OCI-LY1 (cell line): ENCODE data around the gene SAMD13.

Source experiments
- H2AFZ ChIP-seq: fragments of 200-600 bp; sonication (generic), shearing (Covaris generic); 2 replicates; pipeline ENCODE4 v1.6.0; 2014; ENCODE audit warnings: antibody characterized with exemption, mild to moderate bottlenecking, low read length
- H3F3A ChIP-seq: fragments of 200-600 bp; sonication (generic), shearing (Covaris generic); 2 replicates; pipeline ENCODE4 v1.6.0; 2014; ENCODE audit warnings: mild to moderate bottlenecking, antibody characterized with exemption, low read length, moderate library complexity; ENCODE audit not compliant: insufficient read depth
- H3K27ac ChIP-seq: fragments of 200-600 bp; sonication (generic); 2 replicates; pipeline ENCODE4 v1.5.1; 2014; ENCODE audit warnings: low read length, mixed run types, mild to moderate bottlenecking, low read depth; ENCODE audit not compliant: poor library complexity, severe bottlenecking
- H3K27me3 ChIP-seq: fragments of 200-600 bp; sonication (generic); 2 replicates; pipeline ENCODE4 v1.6.0; 2014; ENCODE audit warnings: antibody characterized with exemption, mild to moderate bottlenecking, low read length, moderate library complexity; ENCODE audit not compliant: insufficient read depth
- H3K36me3 ChIP-seq: fragments of 200-600 bp; sonication (generic); 2 replicates; pipeline ENCODE4 v1.6.1; 2014; ENCODE audit warnings: mild to moderate bottlenecking, antibody characterized with exemption, low read length, moderate library complexity, mixed read lengths; ENCODE audit not compliant: insufficient read depth
- H3K4me1 ChIP-seq: fragments of 200-600 bp; sonication (generic); 2 replicates; pipeline ENCODE4 v1.5.1; 2014; ENCODE audit warnings: mild to moderate bottlenecking, low read length, moderate library complexity; ENCODE audit not compliant: insufficient read depth, severe bottlenecking
- H3K4me2 ChIP-seq: fragments of 200-600 bp; sonication (generic), shearing (Covaris generic); 2 replicates; pipeline ENCODE4 v1.6.1; 2014; ENCODE audit warnings: low read length
- H3K4me3 ChIP-seq: fragments of 200-600 bp; sonication (generic); 2 replicates; pipeline ENCODE4 v1.5.1; 2014; ENCODE audit warnings: low read length, low read depth, mild to moderate bottlenecking, mixed read lengths; ENCODE audit not compliant: poor library complexity, severe bottlenecking
- H3K79me2 ChIP-seq: fragments of 200-600 bp; shearing (Covaris generic); 2 replicates; pipeline ENCODE4 v1.6.1; 2016; ENCODE audit warnings: mixed run types, low read length, mixed read lengths; ENCODE audit not compliant: insufficient read depth
- H3K9ac ChIP-seq: fragments of 200-600 bp; sonication (generic), shearing (Covaris generic); 2 replicates; pipeline ENCODE4 v1.6.1; 2014; ENCODE audit warnings: mild to moderate bottlenecking, low read length, mixed read lengths
- H3K9me2 ChIP-seq: fragments of 200-600 bp; sonication (generic), shearing (Covaris generic); 2 replicates; pipeline ENCODE4 v1.6.1; 2014; ENCODE audit warnings: low read depth, mild to moderate bottlenecking, low read length, mixed read lengths
- H3K9me3 ChIP-seq: fragments of 200-600 bp; shearing (Covaris generic); 2 replicates; pipeline ENCODE4 v1.6.1; 2014; ENCODE audit warnings: low read length, mixed read lengths
- H4K20me1 ChIP-seq: fragments of 200-600 bp; sonication (generic), shearing (Covaris generic); 2 replicates; pipeline ENCODE4 v1.6.0; 2016; ENCODE audit warnings: mild to moderate bottlenecking, low read length; ENCODE audit not compliant: insufficient read depth
- CTCF ChIP-seq: fragments of 200-600 bp; sonication (generic), shearing (Covaris generic); IDR thresholded peaks from 2 replicates; pipeline ENCODE4 v1.5.1; 2017; ENCODE audit warnings: mild to moderate bottlenecking, antibody characterized with exemption, low read length, moderate library complexity, mixed read lengths
- EZH2 ChIP-seq: fragments of 200-600 bp; sonication (generic), shearing (Covaris generic); IDR thresholded peaks from 2 replicates; pipeline ENCODE4 v1.8.0; 2017; ENCODE audit warnings: borderline replicate concordance, mixed run types, mild to moderate bottlenecking, antibody characterized with exemption, low read length, moderate library complexity, mixed read lengths

The SAMD13 gene

GRCh38 chr1:84376000-84376910, 74.7 kb downstream of the SAMD13 start:
- Histone ChIP-seq H3K9me2 (no peaks in the 10 kb centered on the region), H3K4me1 (no peaks in the 10 kb centered on the region), H3K27ac (no peak overlapping the region), H3K79me2 (no peaks in the 10 kb centered on the region), H3K4me2 (no peak overlapping the region), H2AFZ (no peak overlapping the region), H4K20me1 (no peaks in the 10 kb centered on the region), H3K27me3 (no peaks in the 10 kb centered on the region), H3K4me3 (no peak overlapping the region), H3K9me3 (no peaks in the 10 kb centered on the region), H3K9ac (no peak overlapping the region), H3F3A (no peaks in the 10 kb centered on the region), H3K36me3 (no peaks in the 10 kb centered on the region)
- TF ChIP-seq CTCF, result no peak
- TF ChIP-seq EZH2, result no peak

DNA sequence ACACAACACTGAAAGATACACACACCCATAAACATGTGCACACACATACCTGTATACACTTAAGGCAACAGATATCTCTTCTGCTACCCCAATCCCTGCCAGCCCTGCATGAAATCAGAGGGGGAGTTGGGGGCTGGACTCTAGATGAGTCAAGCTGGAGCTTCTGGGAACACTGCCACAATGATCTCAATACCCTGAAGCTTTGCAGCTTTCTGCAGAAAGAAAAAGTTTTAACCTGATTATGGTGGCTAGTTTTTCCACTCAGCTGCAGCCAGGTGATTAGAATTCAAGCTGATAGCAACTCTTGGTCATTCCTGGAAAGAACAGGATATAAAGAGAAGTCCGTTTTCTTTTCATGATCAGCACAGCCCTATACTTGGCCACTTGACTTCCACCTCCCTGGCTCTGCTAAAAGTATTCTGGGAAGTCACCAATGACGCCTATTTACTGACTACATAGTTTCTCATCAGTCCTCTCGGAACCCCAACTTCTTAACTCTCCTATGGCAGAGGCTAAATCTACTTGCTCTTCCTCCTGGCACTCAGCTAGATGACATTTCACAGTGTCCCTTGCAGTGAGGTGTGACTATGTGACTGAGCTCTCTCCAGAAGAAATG, 76.1 kb downstream of the SAMD13 start:
- Histone ChIP-seq H4K20me1 (no peaks in the 10 kb centered on the region), H3K9me2 (no peaks in the 10 kb centered on the region), H3K4me2 (no peak overlapping the region), H3K27ac (no peak overlapping the region), H3K4me1 (no peaks in the 10 kb centered on the region), H3K36me3 (no peaks in the 10 kb centered on the region), H3K9me3 (no peaks in the 10 kb centered on the region), H2AFZ (no peak overlapping the region), H3K79me2 (no peaks in the 10 kb centered on the region), H3F3A (no peaks in the 10 kb centered on the region), H3K27me3 (no peaks in the 10 kb centered on the region), H3K4me3 (no peak overlapping the region), H3K9ac (no peak overlapping the region)
- TF ChIP-seq CTCF, result no peak

GRCh38 chr1:84379138-84379916, 77.8 kb downstream of the SAMD13 start:
- H3K9me2 ChIP-seq, result no peaks in the 10 kb centered on the region
- no peaks in the 10 kb centered on the region for H3K9me3 ChIP-seq
- H3F3A ChIP-seq, result no peaks in the 10 kb centered on the region
- no peak overlapping the region for H3K27ac ChIP-seq
- no peak overlapping the region for H2AFZ ChIP-seq
- no peak overlapping the region for H3K4me3 ChIP-seq
- H4K20me1 ChIP-seq, result no peaks in the 10 kb centered on the region
- H3K36me3 ChIP-seq, result no peaks in the 10 kb centered on the region
- no peak overlapping the region for H3K4me2 ChIP-seq
- no peaks in the 10 kb centered on the region for H3K27me3 ChIP-seq
- no peaks in the 10 kb centered on the region for H3K79me2 ChIP-seq
- no peak overlapping the region for H3K9ac ChIP-seq
- TF ChIP-seq EZH2 (no peak), CTCF (no peak)
- H3K4me1 ChIP-seq, result no peaks in the 10 kb centered on the region
